Measurements from ENCODE around the gene RNF166.

Gene RNF166

DNA sequence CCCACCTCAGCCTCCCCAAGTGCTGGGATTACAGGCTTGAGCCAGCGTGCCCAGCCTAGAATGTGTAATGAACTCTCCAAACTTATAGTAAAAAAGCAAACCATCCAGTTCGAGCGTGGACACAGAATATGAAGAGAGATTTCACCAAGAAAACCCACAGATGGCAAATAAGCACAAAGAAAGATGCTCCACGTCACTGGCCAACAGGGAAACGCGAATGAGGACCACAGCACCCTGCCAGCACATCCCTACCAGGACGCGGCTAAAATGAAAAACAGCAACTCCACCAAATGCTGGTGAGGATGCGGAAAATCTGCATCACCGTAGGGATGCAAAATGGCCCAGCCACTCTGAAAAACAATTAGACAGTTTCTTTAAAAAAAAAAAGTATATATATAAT is 44.7 kb downstream of the RNF166 start:
- DNase-seq (ENCODE audit: low read depth) = no peak
- Histone ChIP-seq H3K36me3 (ENCODE audit: control insufficient read depth, insufficient read depth, low read length, severe bottlenecking) (peaks cover 33% of the 10 kb centered on the region), H3K27me3 (replicated peaks; ENCODE audit: control insufficient read depth, insufficient read depth, low read length) (no peaks in the 10 kb centered on the region), H3K4me3 (ENCODE audit: low read length) (peak overlapping the region; percentile 90), H3K9ac (ENCODE audit: low read length) (peak overlapping the region; percentile 72), H3K9me3 (ENCODE audit: control insufficient read depth, low read length) (no peaks in the 10 kb centered on the region), H3K4me1 (ENCODE audit: control insufficient read depth, insufficient read depth, low read length) (peaks cover 13% of the 10 kb centered on the region)

DNA sequence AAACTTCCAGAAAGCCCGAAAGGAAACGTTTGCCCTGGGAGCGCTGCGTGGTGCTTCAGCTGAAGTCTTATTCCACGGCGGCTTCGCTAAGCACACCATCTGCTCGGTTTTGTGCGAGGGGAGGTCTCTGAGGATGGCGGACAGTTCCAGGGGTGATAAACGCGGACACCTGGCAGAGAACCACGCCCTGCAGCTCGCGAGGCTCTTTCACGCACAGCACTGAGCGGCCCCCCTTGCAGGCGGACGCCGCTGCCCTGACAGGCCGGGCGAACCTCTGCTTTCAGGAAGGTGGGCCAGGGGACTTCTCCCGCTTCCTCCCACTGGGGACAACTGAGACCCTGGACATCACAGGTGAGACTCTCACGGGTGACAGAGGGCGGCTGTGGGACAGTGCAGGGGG is 47.0 kb downstream of the RNF166 start:
- H3K4me3 ChIP-seq (ENCODE audit: low read length) = peak overlapping the region; percentile 58
- peaks cover 53% of the 10 kb centered on the region for H3K36me3 ChIP-seq (ENCODE audit: control insufficient read depth, insufficient read depth, low read length, severe bottlenecking)
- H3K27me3 ChIP-seq (replicated peaks; ENCODE audit: control insufficient read depth, insufficient read depth, low read length) = no peaks in the 10 kb centered on the region
- no peak for DNase-seq (ENCODE audit: low read depth)
- peak overlapping the region; percentile 29 for H3K9ac ChIP-seq (ENCODE audit: low read length)
- H3K4me1 ChIP-seq (ENCODE audit: control insufficient read depth, insufficient read depth, low read length) = peaks cover 3% of the 10 kb centered on the region
- no peaks in the 10 kb centered on the region for H3K9me3 ChIP-seq (ENCODE audit: control insufficient read depth, low read length)

DNA sequence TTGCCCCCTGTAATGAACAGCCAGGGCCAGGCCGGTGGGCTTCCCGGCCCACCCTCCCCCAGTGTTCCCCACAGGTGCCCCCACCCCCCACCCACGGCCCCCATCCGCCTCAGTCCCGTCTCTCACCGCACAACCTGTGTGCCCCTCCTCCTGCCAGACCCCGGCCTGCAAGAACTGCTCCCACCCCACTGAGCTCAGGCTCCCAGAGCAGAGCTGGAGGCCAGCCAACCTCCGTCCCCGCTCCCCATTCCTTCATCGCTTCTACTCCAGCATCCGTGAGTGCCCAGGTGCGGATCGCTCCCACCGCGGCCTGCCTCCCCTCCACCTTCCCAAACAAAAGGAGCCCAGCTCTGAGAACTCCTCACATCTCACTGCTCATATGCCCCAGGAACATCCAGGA is 47.5 kb downstream of the RNF166 start:
- H3K4me1 ChIP-seq (ENCODE audit: control insufficient read depth, insufficient read depth, low read length) = no peaks in the 10 kb centered on the region
- H3K9ac ChIP-seq (ENCODE audit: low read length) = peak overlapping the region; percentile 29
- H3K36me3 ChIP-seq (ENCODE audit: control insufficient read depth, insufficient read depth, low read length, severe bottlenecking) = peaks cover 57% of the 10 kb centered on the region
- H3K4me3 ChIP-seq (ENCODE audit: low read length) = peak overlapping the region; percentile 58
- no peaks in the 10 kb centered on the region for H3K27me3 ChIP-seq (replicated peaks; ENCODE audit: control insufficient read depth, insufficient read depth, low read length)
- no peak for DNase-seq (ENCODE audit: low read depth)
- no peaks in the 10 kb centered on the region for H3K9me3 ChIP-seq (ENCODE audit: control insufficient read depth, low read length)

GRCh38 chr16:88657371-88657770 is 48.8 kb downstream of the RNF166 start:
- H3K36me3 ChIP-seq (ENCODE audit: control insufficient read depth, insufficient read depth, low read length, severe bottlenecking) = peaks cover 71% of the 10 kb centered on the region
- no peak for DNase-seq (ENCODE audit: low read depth)
- no peak overlapping the region for H3K9ac ChIP-seq (ENCODE audit: low read length)
- no peaks in the 10 kb centered on the region for H3K4me1 ChIP-seq (ENCODE audit: control insufficient read depth, insufficient read depth, low read length)
- H3K27me3 ChIP-seq (replicated peaks; ENCODE audit: control insufficient read depth, insufficient read depth, low read length) = no peaks in the 10 kb centered on the region
- no peaks in the 10 kb centered on the region for H3K9me3 ChIP-seq (ENCODE audit: control insufficient read depth, low read length)
- no peak overlapping the region for H3K4me3 ChIP-seq (ENCODE audit: low read length)

GRCh38 chr16:88656291-88656980 is 49.8 kb downstream of the RNF166 start:
- Histone ChIP-seq H3K36me3 (ENCODE audit: control insufficient read depth, insufficient read depth, low read length, severe bottlenecking) (peaks cover 76% of the 10 kb centered on the region), H3K4me1 (ENCODE audit: control insufficient read depth, insufficient read depth, low read length) (peaks cover 1% of the 10 kb centered on the region), H3K9me3 (ENCODE audit: control insufficient read depth, low read length) (no peaks in the 10 kb centered on the region), H3K27me3 (replicated peaks; ENCODE audit: control insufficient read depth, insufficient read depth, low read length) (no peaks in the 10 kb centered on the region), H3K4me3 (ENCODE audit: low read length) (no peak overlapping the region), H3K9ac (ENCODE audit: low read length) (peak overlapping the region; percentile 22)
- DNase-seq (ENCODE audit: low read depth) = no peak

- H3K27me3 ChIP-seq (replicated peaks; ENCODE audit: control insufficient read depth, insufficient read depth, low read length) = no peaks in the 10 kb centered on the region
- H3K4me1 ChIP-seq (ENCODE audit: control insufficient read depth, insufficient read depth, low read length) = peaks cover 6% of the 10 kb centered on the region
- DNase-seq (ENCODE audit: low read depth) = no peak
- no peaks in the 10 kb centered on the region for H3K9me3 ChIP-seq (ENCODE audit: control insufficient read depth, low read length)
- H3K9ac ChIP-seq (ENCODE audit: low read length) = no peak overlapping the region
- H3K4me3 ChIP-seq (ENCODE audit: low read length) = no peak overlapping the region
- H3K36me3 ChIP-seq (ENCODE audit: control insufficient read depth, insufficient read depth, low read length, severe bottlenecking) = peaks cover 76% of the 10 kb centered on the region
Observed at GRCh38 chr16:88655733-88656281, 50.4 kb downstream of the RNF166 start.

- no peaks in the 10 kb centered on the region for H3K27me3 ChIP-seq (replicated peaks; ENCODE audit: control insufficient read depth, insufficient read depth, low read length)
- DNase-seq (ENCODE audit: low read depth) = no peak
- H3K9ac ChIP-seq (ENCODE audit: low read length) = no peak overlapping the region
- no peak overlapping the region for H3K4me3 ChIP-seq (ENCODE audit: low read length)
- H3K9me3 ChIP-seq (ENCODE audit: control insufficient read depth, low read length) = no peaks in the 10 kb centered on the region
- H3K4me1 ChIP-seq (ENCODE audit: control insufficient read depth, insufficient read depth, low read length) = peaks cover 6% of the 10 kb centered on the region
- H3K36me3 ChIP-seq (ENCODE audit: control insufficient read depth, insufficient read depth, low read length, severe bottlenecking) = peaks cover 76% of the 10 kb centered on the region
Observed at GRCh38 chr16:88655053-88655732, 51.0 kb downstream of the RNF166 start.

DNA sequence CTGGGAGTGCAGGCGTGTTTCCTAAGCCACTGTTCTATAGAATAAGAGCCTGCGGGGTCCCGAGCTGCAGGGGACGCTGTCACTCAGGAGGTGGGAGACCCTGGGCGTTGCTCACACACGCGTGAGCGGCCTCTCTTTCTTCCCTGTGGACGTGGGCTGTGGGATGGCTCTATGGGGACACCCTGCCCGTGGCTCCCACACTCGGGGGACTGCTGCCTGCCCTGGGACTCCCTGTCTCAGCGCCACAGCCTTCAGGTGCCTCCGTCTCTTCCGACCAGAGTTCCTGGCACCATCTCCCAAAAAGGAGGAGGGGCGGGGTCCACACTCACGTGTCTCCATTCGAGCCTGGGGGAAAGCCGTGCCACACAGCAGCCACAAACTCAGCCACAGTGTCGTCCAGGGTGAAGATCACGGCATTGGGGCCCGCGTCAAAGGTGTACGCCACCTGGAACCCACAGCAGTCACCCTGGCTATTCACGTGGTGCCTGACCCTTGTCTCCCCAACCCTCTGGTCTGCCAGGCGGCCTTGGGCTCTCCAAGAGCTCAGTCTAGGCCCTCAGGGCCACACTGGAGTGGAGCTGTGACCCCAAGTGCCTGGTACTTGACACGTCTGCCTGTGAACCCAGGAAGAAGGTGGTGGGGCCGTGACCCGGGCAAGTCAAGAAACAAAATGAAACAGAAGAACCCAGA is 51.7 kb downstream of the RNF166 start:
- Histone ChIP-seq H3K4me3 (ENCODE audit: low read length) (no peak overlapping the region), H3K4me1 (ENCODE audit: control insufficient read depth, insufficient read depth, low read length) (peaks cover 6% of the 10 kb centered on the region), H3K36me3 (ENCODE audit: control insufficient read depth, insufficient read depth, low read length, severe bottlenecking) (peaks cover 75% of the 10 kb centered on the region), H3K9ac (ENCODE audit: low read length) (no peak overlapping the region), H3K27me3 (replicated peaks; ENCODE audit: control insufficient read depth, insufficient read depth, low read length) (no peaks in the 10 kb centered on the region), H3K9me3 (ENCODE audit: control insufficient read depth, low read length) (no peaks in the 10 kb centered on the region)
- DNase-seq (ENCODE audit: low read depth) = no peak

- no peak for DNase-seq (ENCODE audit: low read depth)
- Histone ChIP-seq H3K9ac (ENCODE audit: low read length) (no peak overlapping the region), H3K9me3 (ENCODE audit: control insufficient read depth, low read length) (no peaks in the 10 kb centered on the region), H3K36me3 (ENCODE audit: control insufficient read depth, insufficient read depth, low read length, severe bottlenecking) (peaks cover 68% of the 10 kb centered on the region), H3K4me1 (ENCODE audit: control insufficient read depth, insufficient read depth, low read length) (peaks cover 6% of the 10 kb centered on the region), H3K27me3 (replicated peaks; ENCODE audit: control insufficient read depth, insufficient read depth, low read length) (no peaks in the 10 kb centered on the region), H3K4me3 (ENCODE audit: low read length) (no peak overlapping the region)
Observed at GRCh38 chr16:88653596-88654362, 52.4 kb downstream of the RNF166 start.

GRCh38 chr16:88653101-88653500 is 53.1 kb downstream of the RNF166 start:
- Histone ChIP-seq H3K9me3 (ENCODE audit: control insufficient read depth, low read length) (no peaks in the 10 kb centered on the region), H3K27me3 (replicated peaks; ENCODE audit: control insufficient read depth, insufficient read depth, low read length) (no peaks in the 10 kb centered on the region), H3K4me1 (ENCODE audit: control insufficient read depth, insufficient read depth, low read length) (peaks cover 6% of the 10 kb centered on the region), H3K4me3 (ENCODE audit: low read length) (no peak overlapping the region), H3K9ac (ENCODE audit: low read length) (no peak overlapping the region), H3K36me3 (ENCODE audit: control insufficient read depth, insufficient read depth, low read length, severe bottlenecking) (peaks cover 63% of the 10 kb centered on the region)
- no peak for DNase-seq (ENCODE audit: low read depth)

DNA sequence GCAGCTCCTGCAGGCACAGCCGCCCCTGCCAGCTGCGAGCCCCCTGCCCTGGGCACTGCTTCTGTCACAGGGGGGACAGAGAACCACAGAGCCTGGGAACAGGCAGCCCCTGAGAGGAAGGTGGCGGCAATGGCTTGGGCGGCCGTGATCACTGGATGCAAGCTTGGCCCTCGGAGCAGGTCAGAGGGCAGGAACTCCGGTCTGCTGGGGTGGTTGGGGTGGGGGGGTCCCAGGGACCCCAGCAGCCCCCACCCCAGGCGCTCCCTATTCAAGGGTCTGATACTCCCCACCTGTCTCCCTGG is 53.5 kb downstream of the RNF166 start:
- Histone ChIP-seq H3K9ac (ENCODE audit: low read length) (no peak overlapping the region), H3K4me1 (ENCODE audit: control insufficient read depth, insufficient read depth, low read length) (peaks cover 6% of the 10 kb centered on the region), H3K9me3 (ENCODE audit: control insufficient read depth, low read length) (no peaks in the 10 kb centered on the region), H3K4me3 (ENCODE audit: low read length) (no peak overlapping the region), H3K36me3 (ENCODE audit: control insufficient read depth, insufficient read depth, low read length, severe bottlenecking) (peaks cover 59% of the 10 kb centered on the region), H3K27me3 (replicated peaks; ENCODE audit: control insufficient read depth, insufficient read depth, low read length) (no peaks in the 10 kb centered on the region)
- no peak for DNase-seq (ENCODE audit: low read depth)
